ENCODE measurements around the gene KIAA1191. TPM values are rescaled to one million over a fixed set of nuclear protein-coding genes. Genes with fewer than 3 reads are reported as not detected.

Gene KIAA1191
- total and polyA plus RNA-seq, 2 of the 8 experiments (the other 6 are each of a cell fraction or from before 2014, with no cell fraction given) = 86.4 to 88.0 TPM

DNA sequence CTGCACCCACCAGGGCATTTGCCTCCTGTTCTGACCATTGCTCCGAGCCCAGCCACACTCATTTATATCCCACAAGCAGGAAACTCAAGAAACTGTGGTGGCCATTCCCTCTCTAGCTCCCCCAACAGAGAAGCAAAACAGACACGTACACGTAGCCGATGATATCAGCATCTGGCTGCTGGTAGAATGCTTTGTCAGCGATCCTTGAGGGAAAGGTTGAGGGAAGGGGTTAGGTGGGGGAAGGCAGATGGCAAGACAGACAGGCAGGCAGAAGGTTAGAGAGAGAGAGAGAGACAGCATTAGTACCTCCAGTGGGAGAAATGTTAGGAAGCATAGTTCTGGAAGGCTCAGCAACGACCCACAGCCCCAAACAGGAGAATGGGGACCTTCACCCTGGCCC is 34.8 kb upstream of the KIAA1191 start:
- no peaks in the 10 kb centered on the region for H3K27me3 ChIP-seq (replicated peaks in 1 of 4; ENCODE audit: control insufficient read depth in 3 of 4, extremely low read depth in 1 of 4, insufficient read depth in 3 of 4, low read length in 3 of 4)
- H3K4me3 ChIP-seq (ENCODE audit: extremely low read depth in 1 of 4, insufficient read depth in 2 of 4, low read depth in 3 of 4, low read length in 4 of 4) = no peak overlapping the region
- H2BK120ac ChIP-seq (replicated peaks; ENCODE audit: low read depth, low read length) = no peak overlapping the region
- DNase-seq (ENCODE audit: low read depth in 1 of 2, low spot score in 2 of 2) = no peak
- H4K5ac ChIP-seq (ENCODE audit: insufficient read length, low read depth, low read length) = no peak overlapping the region
- H3K56ac ChIP-seq (replicated peaks; ENCODE audit: insufficient read length, low read depth, low read length) = no peak overlapping the region
- H3K4me2 ChIP-seq (ENCODE audit: insufficient read depth in 1 of 2, low read depth in 2 of 2, low read length in 2 of 2) = no peak overlapping the region
- H3K4me1 ChIP-seq (replicated peaks in 1 of 4; ENCODE audit: control insufficient read depth in 3 of 4, insufficient read depth in 4 of 4, low read length in 3 of 4) = no peaks in the 10 kb centered on the region
- H3K79me1 ChIP-seq (ENCODE audit: low read depth, low read length) = no peaks in the 10 kb centered on the region
- H2BK5ac ChIP-seq (ENCODE audit: low read depth, low read length) = no peak overlapping the region
- no peak overlapping the region for H2AK5ac ChIP-seq (ENCODE audit: low read depth, low read length)
- no peaks in the 10 kb centered on the region for H3K23me2 ChIP-seq (ENCODE audit: low read depth, low read length)
- no peak overlapping the region for H3K23ac ChIP-seq (ENCODE audit: insufficient read length)
- H2BK15ac ChIP-seq (ENCODE audit: low read length) = no peak overlapping the region
- H2AFZ ChIP-seq (ENCODE audit: low read length) = no peak overlapping the region
- H3K79me2 ChIP-seq (ENCODE audit: control insufficient read depth in 1 of 2, insufficient read depth in 2 of 2, low read length in 2 of 2) = no peaks in the 10 kb centered on the region
- H2BK20ac ChIP-seq (ENCODE audit: low read length) = no peak overlapping the region
- no peak overlapping the region for H3K27ac ChIP-seq (ENCODE audit: low read depth, low read length)
- no peak overlapping the region for H3K14ac ChIP-seq (ENCODE audit: insufficient read length)
- H3K9ac ChIP-seq (replicated peaks in 1 of 4; ENCODE audit: extremely low read depth in 1 of 4, low read depth in 3 of 4, low read length in 3 of 4) = no peak overlapping the region
- H4K91ac ChIP-seq (replicated peaks; ENCODE audit: insufficient read length, low read length) = no peak overlapping the region
- no peak overlapping the region for H3K4ac ChIP-seq (replicated peaks; ENCODE audit: insufficient read length, low read depth, low read length)
- ChIA-PET CTCF (ENCODE audit: partially characterized antibody) (interaction anchor here (7.9 kb wide), 1 partner anchor 10 kb away, joined by 83 read pairs; no protein-coding TSS in a partner anchor), POLR2A (ENCODE audit: partially characterized antibody) (interaction anchor here (1.0 to 10.2 kb wide), 3 partner anchors 8 to 10 kb away, joined by 3 to 57 read pairs (median 4); partner anchors contain the start of gene NOP16)
- H3K9me3 ChIP-seq (ENCODE audit: insufficient read depth in 2 of 2, low read depth in 1 of 2, low read length in 1 of 2) = no peaks in the 10 kb centered on the region
- H3K36me3 ChIP-seq (ENCODE audit: control insufficient read depth in 2 of 4, insufficient read depth in 4 of 4, low read length in 3 of 4) = no peaks in the 10 kb centered on the region; a peak in 1 of 8 replicates
- no peak for TF ChIP-seq SIX5 (IDR thresholded peaks at IDR 0.05; ENCODE audit: low read depth, low read length)
- TF ChIP-seq MAFK (IDR thresholded peaks at IDR 0.05; ENCODE audit: low read depth, low read length) = peak; percentile 33; the same call in 1 of the 2 replicates
- H3K18ac ChIP-seq (ENCODE audit: extremely low read depth, low read length) = no peak overlapping the region
- FAIRE-seq = no peak
- H4K20me1 ChIP-seq (replicated peaks in 1 of 2; ENCODE audit: control insufficient read depth in 1 of 2, insufficient read depth in 2 of 2, low read length in 2 of 2) = peaks cover 0 to 1% of the 10 kb centered on the region in 2 experiments
- H2BK12ac ChIP-seq (ENCODE audit: low read depth, low read length) = no peak overlapping the region
- H4K8ac ChIP-seq (ENCODE audit: extremely low read depth, insufficient read depth, low read length) = no peak overlapping the region
- 76% methylated on average over 6 of the region's 6 CpGs; no CpG with 5 or more reads in 1 of the 2 experiments for WGBS, 2 experiments (ENCODE audit: extremely low coverage in 1 of 2, insufficient coverage in 1 of 2, insufficient read length in 1 of 2, insufficient replicate concordance in 2 of 2, low coverage in 1 of 2, low lambda C conversion rate in 2 of 2, missing lambda C conversion rate in 1 of 2)
